A673 (cell line): ENCODE measurements around the gene NOS3. TPM values are rescaled to one million over a fixed set of nuclear protein-coding genes. Genes with fewer than 3 reads are reported as not detected.

Experiments used
- BruUV-seq: library from RNA; stranded (reverse); fragments of 400-500 nt; replicated peaks from 2 replicates; lab custom pipeline; 2021; lab: Mats Ljungman, UMichigan
- CTCF ChIA-PET: fragments of 300-600 bp; sonication (Branson Sonifier 250); formaldehyde crosslinking; loops from one replicate; lab custom pipeline; 2022; ENCODE audit warnings: antibody characterized with exemption; lab: Charles Lee
- POLR2A ChIA-PET: fragments of 300-600 bp; sonication (Branson Sonifier 250); formaldehyde crosslinking; loops from one replicate; lab custom pipeline; 2022; ENCODE audit warnings: antibody characterized with exemption; ENCODE audit not compliant: low non-redundant PET; lab: Charles Lee
- DNase-seq: peaks from one replicate; pipeline ENCODE4 v3.0.0-alpha.2; 2015; ENCODE audit warnings: low spot score
- H3K27ac ChIP-seq: fragments of 200-600 bp; sonication (generic); 2 replicates; pipeline ENCODE4 v1.5.1; 2016; ENCODE audit warnings: mixed run types, low read depth, mild to moderate bottlenecking, mixed read lengths, antibody characterized with exemption, low read length; ENCODE audit not compliant: poor library complexity, severe bottlenecking
- H3K27me3 ChIP-seq: fragments of 200-600 bp; sonication (generic); replicated peaks from 2 replicates; pipeline ENCODE4 v1.6.1; 2017; ENCODE audit warnings: mixed run types, low read depth, mild to moderate bottlenecking, mixed read lengths, antibody characterized with exemption, low read length; ENCODE audit not compliant: insufficient read depth, poor library complexity
- H3K36me3 ChIP-seq: fragments of 200-600 bp; sonication (generic); 2 replicates; pipeline ENCODE4 v1.6.1; 2016; ENCODE audit warnings: mixed run types, mild to moderate bottlenecking, mixed read lengths, antibody characterized with exemption, low read length; ENCODE audit not compliant: insufficient read depth, poor library complexity, severe bottlenecking
- H3K4me1 ChIP-seq: fragments of 200-600 bp; sonication (generic); 2 replicates; pipeline ENCODE4 v1.6.1; 2017; ENCODE audit warnings: mixed run types, mild to moderate bottlenecking, mixed read lengths, antibody characterized with exemption, low read length; ENCODE audit not compliant: insufficient read depth, poor library complexity, severe bottlenecking
- H3K4me3 ChIP-seq: fragments of 200-600 bp; sonication (generic); 2 replicates; pipeline ENCODE4 v1.5.1; 2016; ENCODE audit warnings: low read depth, mixed run types, mild to moderate bottlenecking, mixed read lengths, low read length; ENCODE audit not compliant: poor library complexity, severe bottlenecking
- H3K9me3 ChIP-seq: fragments of 200-600 bp; sonication (generic); 2 replicates; pipeline ENCODE4 v1.6.1; 2016; ENCODE audit warnings: mixed run types, low read depth, mild to moderate bottlenecking, mixed read lengths, antibody characterized with exemption, low read length; ENCODE audit not compliant: poor library complexity, severe bottlenecking
- CTCF ChIP-seq: fragments of 300-800, 200-600 bp; sonication (generic); conservative IDR thresholded peaks from 2 replicates; pipeline ENCODE4 v1.5.1; 2017; ENCODE audit warnings: low read depth, mild to moderate bottlenecking, antibody characterized with exemption, low read length, moderate library complexity, mixed read lengths
- EZH2 ChIP-seq: fragments of 200-600 bp; sonication (generic); IDR thresholded peaks from 2 replicates; pipeline ENCODE4 v1.6.1; 2017; ENCODE audit warnings: borderline replicate concordance, low read depth, mild to moderate bottlenecking, mixed read lengths, antibody characterized with exemption, low read length; ENCODE audit not compliant: poor library complexity, severe bottlenecking
- intact Hi-C: fragments of 100-400 bp; cut with micrococcal nuclease; formaldehyde crosslinking; loops from one replicate; pipeline ENCODE4 v1.10.0; 2022; ENCODE audit not compliant: unreplicated experiment
- total RNA-seq: library from RNA; stranded (reverse); gene quantifications from 2 replicates; pipeline ENCODE4 v1.2.3, GENCODE V29; 2021

Gene NOS3
- total RNA-seq, 1 experiment from 2014 or later: 0.75 TPM

- Histone ChIP-seq H3K4me3 (no peak overlapping the region), H3K9me3 (no peaks in the 10 kb centered on the region), H3K27me3 (no peaks in the 10 kb centered on the region), H3K36me3 (no peaks in the 10 kb centered on the region), H3K27ac (no peak overlapping the region), H3K4me1 (peaks cover 8% of the 10 kb centered on the region)
- no peak for TF ChIP-seq CTCF
- no peak for TF ChIP-seq EZH2
- ChIA-PET POLR2A (interaction anchor here (0.6 kb wide), 1 partner anchor 30 kb away, joined by 3 read pairs; no protein-coding TSS in a partner anchor), CTCF (interaction anchor here (0.6 to 1.4 kb wide), 3 partner anchors 10 to 98 kb away, joined by 3 to 8 read pairs (median 4); no protein-coding TSS in a partner anchor)
- intact Hi-C loops: no loop called here
- peak; percentile 30 for DNase-seq
- no TSS peak for BruUV-seq
Observed at GRCh38 chr7:150964593-150965111, 26.2 kb upstream of the NOS3 start.

GRCh38 chr7:150965273-150965830 lies 25.5 kb upstream of the NOS3 start:
- CTCF ChIA-PET: interaction anchor here (0.6 to 1.4 kb wide), 3 partner anchors 9 to 97 kb away, joined by 3 to 8 read pairs (median 4); no protein-coding TSS in a partner anchor
- BruUV-seq: no TSS peak
- no peak for DNase-seq
- no peaks in the 10 kb centered on the region for H3K27me3 ChIP-seq
- H3K4me1 ChIP-seq: peaks cover 8% of the 10 kb centered on the region
- POLR2A ChIA-PET: interaction anchor here (0.6 kb wide), 1 partner anchor 30 kb away, joined by 3 read pairs; no protein-coding TSS in a partner anchor
- intact Hi-C loops: no loop called here
- no peaks in the 10 kb centered on the region for H3K36me3 ChIP-seq
- H3K27ac ChIP-seq: no peak overlapping the region
- H3K4me3 ChIP-seq: no peak overlapping the region
- H3K9me3 ChIP-seq: no peaks in the 10 kb centered on the region
- TF ChIP-seq CTCF (no peak), EZH2 (no peak)

GRCh38 chr7:150966002-150966401 lies 24.8 kb upstream of the NOS3 start:
- Histone ChIP-seq H3K27me3 (no peaks in the 10 kb centered on the region), H3K9me3 (no peaks in the 10 kb centered on the region), H3K4me1 (peaks cover 6% of the 10 kb centered on the region), H3K4me3 (no peak overlapping the region), H3K27ac (no peak overlapping the region), H3K36me3 (no peaks in the 10 kb centered on the region)
- TF ChIP-seq CTCF (no peak), EZH2 (no peak)
- ChIA-PET CTCF (no interaction called here), POLR2A (no interaction called here)
- DNase-seq: no peak
- intact Hi-C loops: no loop called here
- no TSS peak for BruUV-seq
